GM23248 (cell line): ENCODE measurements around the gene GSG1L. TPM values are rescaled to one million over a fixed set of nuclear protein-coding genes. Genes with fewer than 3 reads are reported as not detected.

Experiments used
- DNase-seq: peaks from one replicate; pipeline ENCODE4 v3.0.0-alpha.2; 2015
- H2AFZ ChIP-seq: fragments of 200-600 bp; sonication (generic); 2 replicates; pipeline ENCODE4 v1.6.1; 2016; ENCODE audit warnings: antibody characterized with exemption
- H3F3A ChIP-seq: fragments of 200-600 bp; sonication (generic); 2 replicates; pipeline ENCODE4 v1.6.1; 2016; ENCODE audit warnings: mild to moderate bottlenecking, antibody characterized with exemption, mixed run types; ENCODE audit not compliant: insufficient read depth
- H3K27ac ChIP-seq: fragments of 200-600 bp; sonication (generic); 2 replicates; pipeline ENCODE4 v1.5.1; 2016; ENCODE audit warnings: mild to moderate bottlenecking
- H3K27me3 ChIP-seq: fragments of 200-600 bp; sonication (generic); replicated peaks from 2 replicates; pipeline ENCODE4 v1.6.1; 2016; ENCODE audit warnings: mild to moderate bottlenecking; ENCODE audit not compliant: insufficient read depth
- H3K36me3 ChIP-seq: fragments of 200-600 bp; sonication (generic); 2 replicates; pipeline ENCODE4 v1.6.1; 2016; ENCODE audit warnings: low read depth, mild to moderate bottlenecking
- H3K4me1 ChIP-seq: fragments of 200-600 bp; sonication (generic); 2 replicates; pipeline ENCODE4 v1.6.1; 2016; ENCODE audit warnings: mild to moderate bottlenecking; ENCODE audit not compliant: insufficient read depth
- H3K4me2 ChIP-seq: fragments of 200-600 bp; sonication (generic); one replicate; pipeline ENCODE4 v1.6.1; 2016; ENCODE audit warnings: mild to moderate bottlenecking; ENCODE audit not compliant: unreplicated experiment
- H3K4me3 ChIP-seq: fragments of 200-600 bp; sonication (generic); 2 replicates; pipeline ENCODE4 v1.5.1; 2016; ENCODE audit warnings: mild to moderate bottlenecking
- H3K79me2 ChIP-seq: fragments of 200-600 bp; sonication (generic); 2 replicates; pipeline ENCODE4 v1.6.1; 2016; ENCODE audit warnings: mild to moderate bottlenecking; ENCODE audit not compliant: insufficient read depth
- H3K9ac ChIP-seq: fragments of 200-600 bp; sonication (generic); 2 replicates; pipeline ENCODE4 v1.6.1; 2016; ENCODE audit warnings: mild to moderate bottlenecking
- H3K9me2 ChIP-seq: fragments of 200-600 bp; sonication (generic); 2 replicates; pipeline ENCODE4 v1.6.1; 2016; ENCODE audit warnings: mixed run types, mild to moderate bottlenecking, moderate library complexity; ENCODE audit not compliant: insufficient read depth
- H3K9me3 ChIP-seq: fragments of 200-600 bp; sonication (generic); one replicate; pipeline ENCODE4 v1.6.1; 2017; ENCODE audit warnings: low read depth
- H4K20me1 ChIP-seq: fragments of 200-600 bp; sonication (generic); 2 replicates; pipeline ENCODE4 v1.6.0; 2016; ENCODE audit not compliant: insufficient read depth
- EZH2 ChIP-seq: fragments of 200-600 bp; sonication (generic); IDR thresholded peaks from 2 replicates; pipeline ENCODE4 v1.6.1; 2018; ENCODE audit warnings: antibody characterized with exemption, mild to moderate bottlenecking; ENCODE audit not compliant: insufficient read depth, poor library complexity, severe bottlenecking
- EZH2phosphoT487 ChIP-seq: fragments of 200-600 bp; sonication (generic); IDR thresholded peaks from 2 replicates; pipeline ENCODE4 v1.6.1; 2018; ENCODE audit warnings: antibody characterized with exemption, moderate library complexity, mild to moderate bottlenecking, low read depth; ENCODE audit not compliant: insufficient read depth
- WGBS, 2 experiments: methylation state at CpG; one replicate each; pipeline ENCODE4 v1.1.6; 2015 to 2017; ENCODE audit warnings: low lambda C conversion rate in 2 of 2, low coverage in 1 of 2; ENCODE audit errors: missing lambda C conversion rate in 2 of 2; 5-methylcytosine and 5-hydroxymethylcytosine counted together
- in situ Hi-C: fragments of 300-500 bp; cut with MboI; formaldehyde crosslinking; loops from 2 replicates; pipeline ENCODE4 v1.15.0; 2020
- polyA plus RNA-seq: library from polyadenylated mRNA; unstranded; fragments of >200 nt; fragmentation: Nextera tagmentation; extraction: Ambion mirVana; gene quantifications from 2 replicates; pipeline ENCODE4 v1.2.1, GENCODE V29; 2016
- total RNA-seq: library from RNA; depleted of rRNA; stranded (reverse); fragments of >200 nt; shearing (Covaris generic); gene quantifications from 2 replicates; pipeline ENCODE4 v1.2.3, GENCODE V29; 2014

The GSG1L gene
- total and polyA plus RNA-seq, 2 experiments from 2014 or later = not detected

DNA sequence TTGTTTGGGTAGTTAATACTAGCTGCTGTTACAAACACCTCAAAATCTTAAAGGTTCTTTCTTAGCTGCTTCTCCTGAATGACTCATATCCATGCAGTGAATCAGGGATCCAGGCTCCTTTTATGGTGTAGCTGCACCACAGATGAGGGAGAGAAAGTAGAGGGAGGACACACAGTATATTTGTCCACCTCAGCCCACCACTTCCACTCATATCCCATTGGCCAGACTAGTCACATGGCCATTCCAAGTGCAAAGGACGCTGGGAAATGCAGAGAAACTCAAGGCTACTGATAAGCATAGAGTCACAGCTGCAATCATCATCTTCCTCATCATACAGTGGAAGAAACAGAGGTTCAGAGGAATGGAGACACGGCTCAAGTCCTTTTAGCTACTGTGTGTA, 63.8 kb downstream of the GSG1L start:
- Histone ChIP-seq H4K20me1 (no peaks in the 10 kb centered on the region), H2AFZ (no peak overlapping the region), H3F3A (no peaks in the 10 kb centered on the region), H3K27ac (no peak overlapping the region), H3K4me2 (no peak overlapping the region), H3K79me2 (no peaks in the 10 kb centered on the region), H3K27me3 (no peaks in the 10 kb centered on the region), H3K9me2 (no peaks in the 10 kb centered on the region), H3K9me3 (no peaks in the 10 kb centered on the region), H3K4me1 (no peaks in the 10 kb centered on the region), H3K36me3 (no peaks in the 10 kb centered on the region), H3K4me3 (no peak overlapping the region), H3K9ac (no peak overlapping the region)
- DNase-seq = peak; percentile 24
- TF ChIP-seq EZH2phosphoT487 = no peak
- no peak for TF ChIP-seq EZH2
- in situ Hi-C loops = no loop called here
- WGBS, 2 experiments = 15 to 29% methylated on average over 2 of the region's 2 CpGs

DNA sequence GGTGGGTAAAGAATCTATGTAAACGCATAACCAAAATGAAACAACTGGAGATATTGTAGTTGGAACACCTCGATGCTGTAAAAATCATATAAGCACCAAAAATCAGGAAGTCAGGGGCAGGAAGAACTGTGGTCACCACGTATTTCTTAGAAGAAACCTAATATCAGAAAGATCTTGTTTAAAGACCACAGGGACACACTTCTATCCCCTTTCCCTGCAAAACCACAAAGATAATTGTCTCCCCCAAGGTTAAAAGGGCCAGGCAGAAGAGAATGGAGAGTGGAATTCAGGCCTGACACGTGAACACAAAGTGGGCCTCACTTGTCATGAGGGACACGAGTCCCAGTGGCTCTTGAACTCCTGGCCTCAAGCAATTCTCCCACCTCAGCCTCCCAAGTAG, 68.1 kb downstream of the GSG1L start:
- no peak overlapping the region for H2AFZ ChIP-seq
- H3F3A ChIP-seq = no peaks in the 10 kb centered on the region
- H3K4me3 ChIP-seq = no peak overlapping the region
- H3K27me3 ChIP-seq = no peaks in the 10 kb centered on the region
- 33 to 35% methylated on average over 5 of the region's 5 CpGs for WGBS, 2 experiments
- no peaks in the 10 kb centered on the region for H3K4me1 ChIP-seq
- H3K9ac ChIP-seq = no peak overlapping the region
- H3K9me3 ChIP-seq = no peaks in the 10 kb centered on the region
- TF ChIP-seq EZH2 = no peak
- TF ChIP-seq EZH2phosphoT487 = no peak
- H3K79me2 ChIP-seq = no peaks in the 10 kb centered on the region
- no peak overlapping the region for H3K4me2 ChIP-seq
- DNase-seq = no peak
- no peaks in the 10 kb centered on the region for H3K9me2 ChIP-seq
- H3K27ac ChIP-seq = no peak overlapping the region
- H3K36me3 ChIP-seq = no peaks in the 10 kb centered on the region
- no peaks in the 10 kb centered on the region for H4K20me1 ChIP-seq
- in situ Hi-C loops = no loop called here

DNA sequence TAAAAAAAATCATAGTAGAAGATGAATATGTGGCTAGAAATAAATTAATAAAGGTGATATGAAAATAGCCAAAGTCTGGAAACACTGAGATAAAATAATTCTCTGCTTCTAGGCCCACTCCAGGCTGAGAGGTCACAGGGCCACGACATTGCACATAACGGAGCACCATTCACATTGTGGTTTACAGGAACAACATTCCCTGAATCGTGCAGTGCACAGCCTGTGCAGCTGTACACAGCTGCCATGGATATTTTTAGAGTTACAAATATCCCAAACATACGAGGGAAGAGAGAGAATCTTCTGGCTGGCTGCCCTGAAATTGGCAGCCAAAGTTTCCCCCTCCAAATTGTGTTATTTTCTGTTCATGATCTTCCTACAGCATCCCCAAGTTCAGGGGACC, 68.8 kb downstream of the GSG1L start:
- H3F3A ChIP-seq = no peaks in the 10 kb centered on the region
- no peaks in the 10 kb centered on the region for H3K9me2 ChIP-seq
- no peaks in the 10 kb centered on the region for H3K9me3 ChIP-seq
- H3K4me3 ChIP-seq = no peak overlapping the region
- DNase-seq = no peak
- H2AFZ ChIP-seq = no peak overlapping the region
- TF ChIP-seq EZH2 (no peak), EZH2phosphoT487 (no peak)
- in situ Hi-C loops = no loop called here
- H3K36me3 ChIP-seq = no peaks in the 10 kb centered on the region
- H3K27ac ChIP-seq = no peak overlapping the region
- no peak overlapping the region for H3K4me2 ChIP-seq
- H3K79me2 ChIP-seq = no peaks in the 10 kb centered on the region
- H4K20me1 ChIP-seq = no peaks in the 10 kb centered on the region
- H3K27me3 ChIP-seq = 0 out of 2 replicates have a peak, but pooled peaks cover 3% of the 10 kb centered on the region
- H3K4me1 ChIP-seq = no peaks in the 10 kb centered on the region
- whole genome bisulfite sequencing, 2 experiments = 20 to 24% methylated on average over 4 of the region's 4 CpGs
- H3K9ac ChIP-seq = no peak overlapping the region

DNA sequence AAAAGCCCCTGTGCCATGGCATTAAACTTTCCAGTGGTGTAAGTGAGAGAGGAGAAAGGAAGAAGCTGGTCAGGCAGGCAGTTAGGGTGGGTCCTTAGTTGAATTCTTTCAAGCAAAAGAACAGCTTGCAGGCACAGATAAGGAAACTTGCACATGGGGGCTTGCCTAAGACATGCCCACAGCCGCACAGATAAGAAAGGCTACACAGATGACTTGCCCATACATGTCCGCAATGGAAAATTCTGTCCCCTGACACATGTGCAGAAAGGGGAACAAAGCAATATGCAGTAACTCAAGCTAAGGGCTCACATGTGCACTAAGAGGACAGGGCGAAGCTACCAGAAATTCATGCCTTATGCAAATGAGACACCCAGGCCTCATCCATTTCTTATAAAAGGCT, 69.9 kb downstream of the GSG1L start:
- WGBS, 2 experiments = 69 to 72% methylated on average over 3 of the region's 3 CpGs
- Histone ChIP-seq H3F3A (no peaks in the 10 kb centered on the region), H3K27ac (no peak overlapping the region), H3K9ac (no peak overlapping the region), H3K9me2 (no peaks in the 10 kb centered on the region), H3K79me2 (no peaks in the 10 kb centered on the region), H3K9me3 (no peaks in the 10 kb centered on the region), H3K27me3 (0 out of 2 replicates have a peak, but pooled peaks cover 4% of the 10 kb centered on the region), H4K20me1 (no peaks in the 10 kb centered on the region), H2AFZ (no peak overlapping the region), H3K4me3 (no peak overlapping the region), H3K4me1 (no peaks in the 10 kb centered on the region), H3K4me2 (no peak overlapping the region), H3K36me3 (no peaks in the 10 kb centered on the region)
- TF ChIP-seq EZH2 (no peak), EZH2phosphoT487 (no peak)
- in situ Hi-C loops = no loop called here
- DNase-seq = no peak

DNA sequence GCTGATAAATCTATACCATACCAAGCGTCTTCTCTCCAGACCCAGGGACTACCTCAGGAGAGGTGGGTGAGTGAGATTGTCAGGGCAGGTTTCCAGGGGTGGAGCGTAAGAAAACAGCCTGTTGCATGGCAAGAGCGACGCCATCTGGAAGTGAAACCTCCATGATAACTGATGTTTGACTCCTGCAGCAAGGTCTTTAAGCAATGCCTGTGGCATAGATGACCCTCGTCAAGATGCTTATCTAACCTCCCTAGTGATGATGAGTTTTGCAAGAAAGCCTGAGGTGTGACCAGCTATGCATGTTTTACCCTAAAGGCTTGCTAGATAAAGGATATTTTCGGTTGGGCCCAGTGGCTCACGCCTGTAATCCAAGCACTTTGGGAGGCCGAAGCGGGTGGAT, 71.6 kb downstream of the GSG1L start:
- H3K27me3 ChIP-seq = 0 out of 2 replicates have a peak, but pooled peaks cover 8% of the 10 kb centered on the region
- no peak overlapping the region for H3K9ac ChIP-seq
- H3K79me2 ChIP-seq = no peaks in the 10 kb centered on the region
- no peak overlapping the region for H2AFZ ChIP-seq
- H3F3A ChIP-seq = no peaks in the 10 kb centered on the region
- no peaks in the 10 kb centered on the region for H3K4me1 ChIP-seq
- in situ Hi-C loops = no loop called here
- no peaks in the 10 kb centered on the region for H3K9me2 ChIP-seq
- no peaks in the 10 kb centered on the region for H3K36me3 ChIP-seq
- no peak for DNase-seq
- H3K27ac ChIP-seq = no peak overlapping the region
- no peak overlapping the region for H3K4me3 ChIP-seq
- no peak overlapping the region for H3K4me2 ChIP-seq
- no peaks in the 10 kb centered on the region for H3K9me3 ChIP-seq
- no peak for TF ChIP-seq EZH2
- no peak for TF ChIP-seq EZH2phosphoT487
- no peaks in the 10 kb centered on the region for H4K20me1 ChIP-seq
- 47 to 52% methylated on average over 9 of the region's 9 CpGs for WGBS, 2 experiments
